ENCODE data around the gene ROR2.
"Not testable (repeated sequence)": the region's sequence is repeated elsewhere in the genome, so short reads cannot be mapped to it uniquely, and the experiment has no call there.

Gene ROR2

DNA sequence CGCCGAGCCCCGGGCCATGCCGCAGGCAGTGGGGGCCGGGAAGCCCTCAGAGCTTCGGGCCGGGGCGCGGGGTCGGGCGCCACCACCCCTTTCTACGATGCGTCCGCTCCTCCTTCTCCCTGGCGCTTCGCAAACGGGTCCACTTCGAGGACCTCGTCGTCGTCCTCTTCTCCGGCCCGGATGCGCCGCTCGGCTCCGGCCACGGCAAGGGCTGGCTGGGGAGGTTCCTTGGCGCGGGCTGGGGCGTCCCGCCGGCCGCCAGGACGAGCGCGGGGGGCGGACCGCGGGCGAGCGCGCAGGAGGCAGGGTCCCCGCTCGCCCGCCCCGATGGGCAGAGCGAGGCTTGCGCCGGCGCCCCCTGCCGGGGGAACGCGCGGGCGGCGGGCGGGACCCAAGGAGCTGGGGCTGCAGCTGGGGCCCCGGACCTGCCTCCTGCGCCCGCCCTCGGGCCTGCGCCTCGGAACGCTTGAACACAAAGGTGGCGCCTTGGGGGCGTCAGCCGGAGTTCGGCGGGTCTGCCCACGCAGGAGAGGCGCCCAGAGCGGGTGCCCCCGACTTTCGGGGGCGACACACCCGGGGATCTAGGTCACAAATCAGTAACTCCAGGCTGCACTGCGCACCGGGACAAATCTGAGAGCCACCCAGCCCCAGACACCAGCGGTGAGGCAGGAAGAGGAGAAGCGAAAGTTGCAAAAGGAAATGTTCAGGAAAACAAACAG, at the start of gene ROR2:
ROR2 (minus strand) TSS at position 283 of the 719 bp plus-strand sequence.
- peak; percentile 20 for DNase-seq

DNA sequence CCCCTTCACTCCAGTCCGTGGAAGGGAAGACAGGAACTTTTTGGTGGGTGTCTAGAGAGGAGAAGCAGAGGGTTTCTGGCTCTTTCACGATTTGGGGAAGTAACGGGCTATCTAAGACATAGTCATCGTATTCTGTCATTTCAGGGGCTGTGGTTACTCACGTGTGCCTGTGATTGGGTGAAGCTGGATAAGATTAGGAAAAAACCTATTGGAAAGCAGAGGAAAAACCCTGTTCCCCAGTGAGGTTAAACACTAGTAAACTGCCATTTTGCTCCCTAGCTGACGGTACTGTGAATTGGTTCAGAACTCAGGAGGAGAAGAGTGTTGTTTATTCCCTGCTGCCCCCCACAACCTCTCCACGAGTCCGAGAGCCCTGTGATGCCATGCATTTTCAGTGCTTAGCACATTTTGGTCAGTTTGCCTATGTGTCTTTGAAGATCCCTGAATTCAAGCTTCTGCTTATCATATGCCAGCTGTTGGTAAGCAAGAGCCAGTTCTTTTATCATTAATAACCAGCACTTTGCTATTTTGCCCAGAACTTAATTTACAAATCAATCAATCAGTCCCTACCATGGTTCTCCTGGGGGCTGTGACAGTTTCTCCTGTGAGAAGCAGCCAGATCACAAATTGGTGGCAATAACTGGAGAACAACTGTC, 45.1 kb upstream of the ROR2 start:
- DNase-seq = no peak

DNA sequence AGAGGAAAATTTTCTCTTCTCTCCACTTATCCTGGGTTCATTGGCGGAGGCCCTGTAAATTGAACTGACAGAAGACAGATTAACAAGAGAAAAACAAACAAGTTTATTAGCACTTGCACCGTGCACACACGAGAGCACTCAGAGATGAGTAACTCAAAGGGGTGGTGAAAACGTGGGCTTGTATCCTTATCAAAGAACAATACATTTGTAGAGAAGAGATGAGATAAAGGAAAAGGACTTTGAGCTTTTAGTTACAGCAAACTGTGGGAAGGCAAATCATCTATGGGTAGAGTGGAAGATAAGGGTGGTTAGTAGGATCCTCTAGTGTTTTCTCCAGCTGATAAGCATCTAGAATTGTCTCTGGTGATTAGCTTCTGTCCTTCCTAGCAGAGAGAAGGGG, 44.4 kb upstream of the ROR2 start:
- no peak for DNase-seq

DNA sequence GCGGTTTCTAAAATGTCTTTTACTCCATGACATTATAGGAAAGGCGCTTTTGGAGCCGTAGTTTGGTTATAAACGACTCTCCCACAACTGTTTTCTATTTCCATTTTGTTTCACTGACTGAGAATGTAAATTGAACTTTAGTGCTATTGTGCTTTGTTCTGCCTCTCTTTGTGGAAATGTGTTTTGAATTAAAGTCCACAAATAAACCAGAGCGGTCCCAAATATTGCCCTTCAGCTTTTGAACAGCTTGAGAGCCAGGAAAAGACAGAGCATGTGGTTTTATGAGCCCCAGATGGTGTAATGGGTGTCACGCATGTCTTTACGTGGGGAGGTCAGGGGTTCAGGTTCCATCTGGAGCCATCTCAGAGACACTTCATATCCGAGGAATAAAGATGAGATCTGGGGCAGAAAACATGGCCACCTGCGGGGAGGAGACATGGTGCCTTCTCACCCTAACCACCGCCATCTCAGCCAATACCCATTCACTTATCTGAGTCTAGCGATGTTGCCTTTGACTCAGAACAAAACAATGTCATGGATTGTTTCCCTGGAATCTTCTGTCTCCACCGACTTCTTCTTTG, 42.5 kb upstream of the ROR2 start:
- no peak for DNase-seq

DNA sequence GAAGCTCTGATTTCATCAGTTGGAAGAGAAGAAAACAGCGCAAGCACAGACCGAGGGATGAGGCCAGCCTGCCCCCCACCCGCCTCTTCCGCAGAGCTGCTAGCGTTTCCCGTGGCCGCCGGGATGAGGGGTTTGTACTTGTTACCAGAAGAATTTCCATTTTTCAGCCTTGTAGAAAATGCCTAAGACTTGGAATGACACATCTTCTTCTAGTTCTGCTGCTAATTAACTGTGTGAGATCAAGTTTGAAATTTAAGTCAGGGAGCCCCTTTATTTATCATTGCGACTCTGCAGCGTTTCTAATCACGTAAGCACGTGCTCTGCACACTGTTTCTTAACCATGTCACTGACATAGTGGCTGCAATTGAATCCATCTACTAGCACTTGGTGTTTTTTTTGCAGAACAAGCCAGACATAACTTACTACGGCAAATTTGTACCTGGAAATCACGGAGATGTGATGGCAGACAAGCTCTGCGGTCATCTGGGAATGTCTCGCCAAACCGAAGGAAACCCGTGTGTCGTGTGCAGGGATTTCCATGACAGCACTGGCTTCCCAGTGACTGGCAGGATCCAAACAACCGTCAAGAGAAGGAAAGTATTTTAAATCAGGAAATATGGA, 41.8 kb upstream of the ROR2 start:
- no peak for DNase-seq

DNA sequence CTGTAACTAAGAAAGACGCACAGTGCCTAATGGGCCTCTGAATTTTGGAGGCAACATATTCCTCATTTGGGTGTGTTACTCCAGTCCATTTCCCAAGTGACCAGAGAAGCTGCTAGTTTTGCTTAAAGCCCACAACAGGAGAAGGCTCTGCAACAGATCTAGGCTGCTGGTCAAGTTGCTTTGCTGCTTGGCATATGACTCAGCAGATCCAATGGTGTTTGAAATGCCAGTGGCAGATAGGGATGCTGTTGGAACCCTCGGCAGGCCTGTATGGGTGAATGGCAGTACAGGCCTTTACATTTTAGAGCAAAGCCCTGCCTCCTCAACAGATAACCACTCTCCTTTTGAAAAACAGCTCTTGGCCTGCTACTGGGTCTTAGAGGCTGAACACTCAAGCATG, 36.2 kb upstream of the ROR2 start:
- no peak for DNase-seq

DNA sequence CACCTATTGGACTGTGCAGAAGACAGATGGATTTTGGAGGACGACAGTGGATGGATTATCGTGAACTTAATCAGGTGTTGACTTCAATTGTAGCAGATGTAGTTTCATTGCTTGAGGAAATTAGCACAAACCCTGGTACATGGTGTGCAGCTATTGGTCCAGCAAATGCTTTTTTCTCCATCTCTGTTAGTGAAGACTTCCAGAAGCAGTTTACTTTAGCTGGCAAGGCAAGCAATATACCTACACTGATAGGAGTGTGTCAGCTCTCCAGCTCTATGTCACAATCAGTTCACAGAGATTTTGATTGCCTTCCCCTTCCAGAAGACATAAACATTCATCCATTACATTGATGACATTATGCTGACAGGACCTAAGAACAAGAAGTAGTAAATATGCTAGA, 35.7 kb upstream of the ROR2 start:
- DNase-seq = no peak

DNA sequence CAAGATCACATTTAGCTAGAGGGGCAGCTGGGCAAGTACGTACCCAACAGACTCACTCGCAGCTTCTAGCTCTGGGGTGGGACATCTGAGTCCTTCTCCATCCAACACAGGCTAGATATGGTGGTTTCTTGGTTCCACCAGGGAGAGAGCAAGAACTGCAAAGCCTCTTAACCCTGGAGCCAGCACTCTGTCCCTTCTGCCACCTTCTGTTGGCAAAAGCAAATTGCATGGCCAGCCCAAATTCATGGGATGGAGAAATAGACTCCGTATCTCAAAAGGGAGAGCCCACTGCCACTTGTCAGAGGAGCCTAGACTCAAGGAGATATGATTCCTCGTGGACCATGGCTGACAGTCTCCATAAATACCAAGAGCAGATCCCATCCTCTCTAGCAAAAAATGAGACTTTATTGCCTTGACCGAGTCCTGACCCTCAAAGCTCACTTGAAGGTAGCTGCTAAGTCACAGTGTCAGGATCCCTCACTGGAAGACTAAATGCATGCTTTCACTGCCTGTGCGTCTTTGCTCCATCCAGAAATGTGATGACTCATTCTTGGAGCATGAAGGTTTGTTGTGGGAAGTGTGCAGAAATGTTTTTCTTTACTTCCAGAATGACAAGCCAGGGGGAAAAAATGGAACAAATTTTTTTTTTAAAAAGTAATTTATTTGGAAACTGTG, 28.8 kb upstream of the ROR2 start:
- DNase-seq = no peak

DNA sequence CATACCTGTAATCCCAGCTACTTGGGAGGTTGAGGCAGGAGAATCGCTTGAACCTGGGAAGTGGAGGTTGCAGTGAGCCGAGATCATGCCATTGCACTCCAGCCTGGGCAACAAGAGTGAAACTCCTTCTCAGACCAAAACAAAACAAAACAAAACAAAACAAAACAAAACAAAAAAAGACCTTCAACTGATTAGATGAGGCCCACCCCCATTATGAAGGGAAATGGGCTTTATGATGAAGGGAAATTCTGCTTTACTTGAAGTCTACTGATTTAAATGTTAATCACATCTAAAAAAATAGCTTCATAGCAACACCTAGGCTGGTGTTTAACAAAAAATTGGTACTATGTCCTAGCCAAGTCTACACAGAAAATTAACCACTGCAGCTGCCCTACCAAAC, 25.2 kb upstream of the ROR2 start:
- not testable (repeated sequence) for DNase-seq

DNA sequence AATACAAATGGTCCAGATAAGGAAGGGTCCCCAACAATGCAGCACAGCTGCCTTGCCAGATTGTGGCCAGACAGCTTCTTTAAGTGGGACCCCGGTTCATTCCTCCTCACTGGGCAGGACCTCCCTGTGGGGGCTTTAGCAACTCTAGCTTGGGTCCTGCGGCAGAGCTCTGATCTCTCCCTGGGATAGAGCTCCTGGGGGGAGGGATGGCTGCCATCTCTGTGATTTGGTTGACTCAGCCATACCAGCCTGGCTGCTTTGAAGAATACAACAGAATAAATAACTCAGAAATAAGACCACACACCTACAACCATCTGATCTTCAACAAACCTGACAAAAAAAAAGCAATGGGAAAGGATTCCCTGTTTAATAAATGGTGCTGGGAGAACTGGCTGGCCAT, 22.7 kb upstream of the ROR2 start:
- DNase-seq = no peak

DNA sequence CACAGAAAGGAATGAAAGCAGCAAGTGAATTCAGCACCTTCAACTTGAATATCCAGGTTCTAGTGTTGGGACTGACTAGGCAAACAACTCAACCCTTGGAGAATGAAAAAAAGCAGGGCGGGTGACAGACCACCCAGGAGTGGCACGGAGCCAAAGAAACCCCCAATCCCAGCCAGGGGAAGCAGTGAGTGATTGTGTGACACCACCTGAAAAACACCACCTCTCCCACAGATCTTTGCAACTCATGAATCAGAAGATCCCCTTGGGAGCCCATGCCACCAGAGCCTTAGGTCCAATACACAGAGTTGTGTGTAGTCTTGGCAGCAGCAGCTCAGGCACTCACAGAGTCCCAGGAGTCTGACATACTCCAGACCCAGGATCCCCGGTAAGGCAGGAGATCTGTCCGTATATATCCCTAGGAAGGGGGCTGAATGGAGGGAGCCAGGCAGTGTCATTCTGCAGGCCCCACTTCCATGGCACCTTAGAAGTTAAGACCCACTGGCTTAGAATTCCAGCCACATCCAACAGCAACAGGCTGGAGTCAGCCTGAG, 22.1 kb upstream of the ROR2 start:
- no peak for DNase-seq

DNA sequence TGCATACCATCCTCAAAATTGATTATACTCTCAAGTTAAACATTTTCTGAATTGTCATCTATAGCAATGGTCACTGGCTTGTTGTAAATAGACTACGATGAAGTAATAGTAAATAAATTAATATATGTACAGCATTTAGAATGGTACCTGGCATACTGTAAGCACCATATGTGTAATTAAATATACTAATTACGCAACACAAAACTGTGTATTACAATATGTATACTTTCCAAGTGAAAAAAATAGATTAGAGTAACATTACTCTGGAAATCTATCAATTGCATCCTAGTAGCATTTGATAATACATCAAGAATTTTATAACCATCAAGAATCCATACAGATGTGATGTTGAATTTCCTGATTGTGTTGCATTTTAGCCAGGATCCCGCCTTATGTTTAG, 17.2 kb upstream of the ROR2 start:
- no peak for DNase-seq

DNA sequence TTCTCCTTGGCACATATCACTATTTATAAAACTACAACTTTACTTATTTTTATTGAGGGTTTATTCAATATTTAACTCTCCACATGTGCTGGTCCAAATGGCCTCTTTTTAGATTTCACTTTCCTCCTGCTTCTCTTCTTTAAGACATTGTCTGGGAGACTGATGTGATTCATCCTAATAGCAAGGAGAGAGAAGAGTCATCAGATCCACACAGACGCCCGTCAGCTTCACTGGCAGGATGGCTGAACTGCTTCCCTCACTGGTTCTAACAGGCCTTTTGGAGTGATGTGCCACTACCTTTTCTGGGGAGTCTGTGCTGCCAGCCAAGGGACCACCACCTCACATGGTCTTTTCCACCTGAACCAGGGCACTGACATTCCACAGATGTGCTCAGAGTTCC, 16.5 kb upstream of the ROR2 start:
- no peak for DNase-seq

DNA sequence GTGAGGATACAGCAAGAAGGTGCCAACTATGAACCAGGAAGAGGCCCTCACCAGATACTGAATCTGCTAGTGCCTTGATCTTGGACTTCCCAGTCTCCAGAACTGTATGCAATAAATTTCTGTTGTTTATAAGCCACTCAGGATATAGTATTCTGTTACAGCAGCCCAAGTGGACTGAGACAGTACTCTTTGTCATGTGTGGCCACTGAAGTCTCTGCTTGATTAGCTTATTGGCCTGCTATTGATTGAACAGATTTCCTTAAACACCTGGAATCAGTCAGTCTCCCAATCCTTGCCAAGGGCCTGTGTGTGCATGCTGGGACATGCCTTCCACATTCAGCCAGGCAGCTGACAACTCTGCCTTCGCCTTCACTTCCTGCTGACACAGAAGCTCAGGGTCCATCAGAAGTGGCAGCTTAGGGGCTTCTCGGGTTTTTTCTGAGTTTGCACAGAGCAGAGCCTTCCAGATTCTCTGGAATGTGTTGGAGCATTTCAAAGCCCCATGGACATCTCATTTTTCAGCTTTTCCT, 13.7 kb upstream of the ROR2 start:
- no peak for DNase-seq

DNA sequence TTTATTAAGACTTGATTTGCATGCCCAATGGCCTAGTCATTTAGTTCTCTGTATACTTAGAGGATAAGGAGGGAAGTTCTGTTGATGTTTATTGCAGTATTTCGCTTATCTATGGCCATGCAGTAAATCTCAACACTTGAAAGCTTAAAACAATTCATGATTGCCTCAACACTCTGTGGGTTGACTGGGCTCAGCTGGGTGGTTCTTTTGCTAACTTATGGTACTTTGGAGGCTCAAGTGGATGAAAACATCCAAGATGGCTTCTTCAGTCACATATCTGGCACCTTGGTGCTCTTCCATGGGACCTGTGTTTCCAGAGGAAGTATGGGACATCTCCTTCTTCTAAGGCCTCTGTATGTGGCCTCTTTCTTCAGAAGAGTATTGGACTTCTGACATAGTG, 10.3 kb upstream of the ROR2 start:
- DNase-seq = no peak

DNA sequence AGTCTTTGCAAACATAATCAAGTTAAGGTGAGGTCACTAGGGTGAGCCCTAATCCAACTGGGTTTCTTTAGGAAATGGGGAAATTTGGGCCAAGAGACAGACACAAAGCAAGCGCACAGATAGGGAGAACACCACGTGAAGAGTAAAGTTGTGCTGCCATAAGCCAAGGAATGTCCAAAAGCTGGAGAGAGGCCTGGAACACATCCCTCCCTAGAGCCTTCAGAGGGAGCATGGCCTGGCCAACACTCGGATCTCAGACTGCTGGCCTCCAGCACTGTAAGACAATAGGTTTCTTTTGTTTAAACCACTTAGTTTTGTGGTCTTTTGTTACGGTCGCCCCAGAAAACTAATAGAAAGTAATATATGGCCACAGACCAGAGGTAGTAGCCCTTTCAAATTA, 8.1 kb upstream of the ROR2 start:
- DNase-seq = no peak

DNA sequence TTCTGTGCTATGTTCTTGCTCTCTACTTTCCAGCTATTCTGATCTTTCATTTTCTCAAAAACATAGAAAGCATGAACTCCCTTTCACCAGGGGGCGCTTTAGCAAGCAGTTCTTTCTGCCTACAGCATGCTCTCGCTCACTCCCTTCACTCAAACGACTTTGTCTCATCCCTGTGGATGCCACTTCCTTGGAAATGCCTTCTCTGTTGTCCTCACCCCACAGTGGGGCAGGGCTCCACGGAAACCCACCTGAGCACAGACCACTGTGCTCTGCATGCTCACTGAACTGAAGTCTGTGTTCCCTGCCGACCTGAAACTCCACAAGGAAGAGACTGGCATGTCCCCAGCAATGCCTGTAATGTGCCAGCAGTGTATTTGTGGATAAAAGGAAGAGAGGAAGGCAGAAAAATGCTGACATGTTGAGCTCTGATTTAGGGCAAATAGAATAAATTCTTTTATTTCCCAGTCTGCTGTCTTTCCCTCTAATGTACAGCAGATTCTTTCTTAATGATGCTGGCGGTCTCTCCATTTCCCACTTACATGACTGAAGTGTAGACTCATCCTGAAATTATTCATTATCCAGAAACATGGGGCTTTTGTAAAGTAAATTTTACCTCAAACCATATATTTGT, 4.9 kb upstream of the ROR2 start:
- DNase-seq = no peak

DNA sequence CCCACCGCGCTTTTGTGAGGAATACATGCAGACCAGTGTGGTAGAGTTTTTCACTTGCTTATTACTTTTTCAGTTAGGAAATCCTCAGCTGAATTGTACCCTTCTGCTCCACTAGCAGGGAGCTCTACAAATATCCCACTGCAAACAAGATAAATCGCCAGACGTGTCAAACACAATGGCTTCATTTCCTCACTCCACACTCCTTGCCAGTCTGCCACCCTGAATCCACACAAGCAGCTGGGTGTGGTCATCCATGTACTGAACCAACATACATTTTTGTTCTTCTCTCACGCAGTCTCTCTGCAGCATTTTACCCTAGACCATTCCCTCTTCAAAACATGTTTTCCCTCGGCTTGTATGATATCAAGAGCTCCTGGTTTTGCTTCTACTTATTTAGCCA, 3.7 kb upstream of the ROR2 start:
- no peak for DNase-seq

DNA sequence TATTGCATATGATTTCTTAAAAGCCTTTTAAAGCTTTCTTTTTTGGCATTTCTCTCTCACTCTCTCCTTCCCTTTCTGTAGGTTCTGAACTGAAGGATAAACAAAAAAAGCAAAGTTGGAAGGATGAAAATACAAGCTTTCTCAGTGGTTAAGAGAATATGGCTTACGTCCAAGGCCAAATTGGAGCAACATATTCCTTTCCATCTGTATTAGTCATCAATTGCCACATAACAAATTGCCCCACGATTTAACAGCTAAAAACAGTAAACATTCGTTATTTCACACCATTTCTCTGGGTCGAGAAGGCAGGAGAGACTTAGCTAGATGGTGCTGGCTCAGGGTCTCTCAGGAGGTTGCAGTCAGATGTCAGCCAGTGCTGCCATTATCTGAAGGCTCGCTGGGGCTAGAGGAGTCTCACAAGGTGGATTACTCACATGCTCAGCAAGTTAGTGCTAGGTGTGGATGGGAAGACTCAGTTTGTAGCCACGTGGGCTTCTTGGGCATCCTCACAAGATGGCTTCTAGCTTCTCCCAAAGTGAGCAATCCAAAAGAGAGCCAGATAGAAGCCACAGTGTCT, 2.0 kb upstream of the ROR2 start:
- no peak for DNase-seq

DNA sequence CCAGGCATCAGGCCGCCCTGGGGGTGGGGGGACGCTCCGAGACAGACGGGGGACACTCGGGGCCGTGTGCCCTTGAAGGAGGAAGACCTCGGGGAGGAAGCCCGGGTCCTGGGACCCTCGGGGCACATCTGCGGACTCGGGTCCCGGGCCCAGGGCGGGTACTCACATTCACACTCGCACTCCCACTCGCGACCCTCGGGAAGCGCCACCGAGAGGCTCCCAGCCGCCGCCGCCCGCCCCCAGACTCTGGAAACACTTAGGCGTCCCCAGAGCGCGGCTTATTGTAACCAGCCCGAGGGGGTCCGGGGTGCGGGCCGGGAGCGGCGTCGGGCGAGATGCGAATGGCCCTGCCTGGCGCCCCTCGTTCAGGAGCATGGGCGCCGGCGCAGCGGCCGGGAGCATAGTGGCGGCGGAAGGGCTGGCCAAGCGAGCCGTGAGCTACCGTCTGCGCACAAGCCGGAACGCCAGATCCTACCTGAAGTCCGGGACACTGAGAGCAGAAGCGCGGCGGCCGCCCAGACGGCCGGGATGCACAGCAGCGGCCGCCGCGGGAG, 559 bp downstream of the ROR2 start:
- DNase-seq = no peak

DNA sequence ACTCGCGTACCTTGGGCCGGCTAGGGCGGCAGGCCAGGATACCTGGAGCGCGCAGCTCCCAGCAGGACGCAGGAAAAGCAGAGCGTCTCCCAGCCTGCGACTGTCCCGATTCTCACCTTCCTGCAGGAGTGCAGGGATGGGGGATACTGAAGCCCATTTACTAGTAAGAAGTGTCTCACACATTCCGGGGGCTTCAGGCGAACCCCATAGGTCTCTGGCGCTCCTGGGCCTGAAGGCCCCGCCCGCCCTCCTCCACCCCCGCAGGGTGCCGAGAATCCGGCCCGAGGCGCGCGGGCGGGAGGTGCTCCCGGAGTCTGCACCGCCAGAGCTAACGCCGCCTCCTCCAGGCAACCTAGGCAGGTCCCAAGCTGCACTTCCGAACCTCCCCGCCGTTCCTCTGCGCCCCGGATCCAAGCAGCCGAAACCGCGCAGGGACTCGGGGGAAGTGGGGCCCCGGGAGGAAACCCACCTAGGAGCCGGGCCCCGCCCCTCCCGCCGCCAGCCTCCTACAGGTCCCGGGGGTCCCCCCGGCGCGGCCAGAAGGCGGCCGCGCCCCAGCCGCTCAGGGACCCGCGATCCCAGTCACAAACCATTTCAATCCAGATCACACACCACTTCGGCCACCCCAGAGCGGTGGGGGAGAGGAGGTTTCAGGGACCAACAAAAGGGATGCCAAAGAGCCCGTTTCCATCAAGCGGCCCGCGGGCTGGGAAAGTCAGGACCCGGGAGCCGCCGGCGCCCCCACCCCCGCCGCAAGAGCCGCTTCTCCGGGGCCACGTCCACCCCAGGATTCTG, 1.2 kb downstream of the ROR2 start:
- DNase-seq = no peak

Data from activated CD4-positive, alpha-beta T cell treated with anti-CD3 and anti-CD28 coated beads, Interleukin-2, amount 50 U/mL, for 1 hour (primary cell).